CD4-positive, alpha-beta T cell treated with Interleukin-4 for 4 hours (primary cell): Measurements from ENCODE around the gene MEI1.

Experiments used
- DNase-seq: peaks from one replicate; pipeline ENCODE4 v3.0.0-alpha.2; 2020

MEI1 gene

DNA sequence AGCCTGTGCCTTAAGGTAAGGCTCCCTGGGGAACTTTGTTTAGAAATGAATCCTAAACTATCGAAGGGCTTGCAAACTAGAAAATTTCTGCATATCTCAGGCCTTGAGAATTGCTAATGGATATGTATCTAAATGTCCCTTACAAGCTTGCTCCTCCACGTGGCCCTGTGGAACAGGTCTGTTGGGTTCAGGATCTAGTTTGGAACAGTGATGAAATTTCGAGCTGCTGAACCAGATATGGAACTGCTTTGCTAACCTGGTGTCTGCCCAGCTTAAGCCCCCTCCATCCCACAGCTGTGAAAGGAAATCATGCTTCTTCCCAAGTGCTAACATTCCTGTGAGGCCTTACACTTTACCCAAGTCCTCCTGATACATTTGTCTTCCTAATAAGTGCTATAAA lies 145.2 kb downstream of the MEI1 start:
- DNase-seq, result no peak

- no peak for DNase-seq
Observed at GRCh38 chr22:41845380-41846267, 146.3 kb downstream of the MEI1 start.

DNA sequence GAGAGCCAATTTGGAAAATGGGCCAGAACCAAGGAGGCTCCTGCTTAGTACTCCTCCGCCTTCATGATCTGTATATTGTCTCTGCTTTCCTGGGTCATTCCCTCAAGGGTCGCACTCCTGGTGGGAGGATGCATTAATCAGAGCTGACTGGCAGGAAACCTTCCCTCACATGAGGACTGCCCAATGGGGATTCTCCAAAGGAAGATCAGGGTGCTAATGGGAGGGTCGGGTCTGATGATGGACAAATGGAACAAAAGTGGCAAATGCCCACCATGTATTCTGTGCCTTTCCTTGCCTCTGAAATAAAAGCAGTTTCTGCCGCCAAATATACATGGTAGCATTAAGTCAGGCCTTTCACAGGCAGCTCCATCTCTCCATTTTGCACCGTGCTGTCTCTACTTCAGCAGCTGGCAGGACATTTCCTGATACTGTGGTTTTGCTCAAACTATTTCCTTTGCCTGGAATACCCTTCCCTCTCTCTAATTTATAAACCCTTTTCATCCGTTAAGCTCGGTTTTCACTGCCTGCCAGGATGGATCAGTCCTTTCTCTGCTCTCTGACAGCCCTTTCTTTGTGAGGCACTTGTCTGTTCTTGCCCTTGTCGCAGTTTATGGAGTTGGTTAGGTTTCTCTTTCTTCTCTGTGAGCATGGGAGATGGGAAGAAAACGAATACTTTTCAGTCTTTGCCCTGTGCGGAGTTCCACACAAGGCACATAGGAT lies 147.1 kb downstream of the MEI1 start:
- no peak for DNase-seq

DNA sequence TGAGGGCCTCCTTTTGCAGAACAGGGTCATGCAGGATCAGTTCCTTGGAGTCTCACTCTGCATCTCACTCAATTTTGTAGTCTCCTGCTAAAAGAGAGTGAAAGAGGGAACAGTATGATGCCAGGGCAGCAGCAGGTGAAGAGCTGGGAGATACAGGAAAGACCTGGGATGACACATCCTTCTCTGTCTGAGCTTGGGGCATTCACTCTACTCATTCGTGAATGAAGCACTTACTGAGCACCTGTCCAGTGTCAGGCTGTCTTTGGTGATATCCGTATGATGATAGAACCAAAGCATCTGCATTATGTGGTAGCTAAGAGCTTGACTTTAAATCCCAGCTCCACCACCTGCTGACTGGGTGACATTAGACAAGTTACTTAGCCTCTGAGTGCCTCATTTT lies 148.0 kb downstream of the MEI1 start:
- no peak for DNase-seq

- no peak for DNase-seq
Observed at GRCh38 chr22:41848468-41848867, 149.2 kb downstream of the MEI1 start.
